HG03175 (cell line): Measurements from ENCODE around the gene ATF5.

Experiments
- ATAC-seq: cut with Tn5 transposase; IDR thresholded peaks from one replicate; pipeline ENCODE4 v1.9.1; 2021; ENCODE audit warnings: mild to moderate bottlenecking, moderate library complexity; ENCODE audit not compliant: unreplicated experiment

ATF5 gene, protein sequence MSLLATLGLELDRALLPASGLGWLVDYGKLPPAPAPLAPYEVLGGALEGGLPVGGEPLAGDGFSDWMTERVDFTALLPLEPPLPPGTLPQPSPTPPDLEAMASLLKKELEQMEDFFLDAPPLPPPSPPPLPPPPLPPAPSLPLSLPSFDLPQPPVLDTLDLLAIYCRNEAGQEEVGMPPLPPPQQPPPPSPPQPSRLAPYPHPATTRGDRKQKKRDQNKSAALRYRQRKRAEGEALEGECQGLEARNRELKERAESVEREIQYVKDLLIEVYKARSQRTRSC

DNA sequence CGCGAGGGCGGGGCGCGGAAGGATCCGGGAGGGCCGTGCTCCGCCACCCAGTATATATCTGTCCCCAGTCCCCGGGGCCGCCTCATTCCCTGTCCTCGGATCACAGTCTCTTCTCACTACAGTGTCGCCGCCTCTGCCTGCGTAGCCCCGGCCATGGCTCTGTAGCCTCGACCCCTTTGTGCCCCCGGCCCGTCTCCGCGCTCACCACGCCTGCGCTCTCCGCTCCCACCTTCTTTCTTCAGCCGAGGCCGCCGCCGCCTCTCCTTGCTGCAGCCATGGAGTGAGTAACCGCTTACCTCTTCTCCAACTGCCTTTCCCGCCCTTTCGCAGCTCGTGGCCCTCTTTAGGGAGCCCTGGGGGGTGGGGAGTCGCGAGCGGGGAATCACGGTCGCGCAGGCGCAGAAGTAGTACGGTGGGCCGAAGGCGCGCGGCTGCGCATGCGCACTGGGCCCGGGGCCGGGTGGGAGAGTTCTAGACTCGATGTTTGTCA, at the start of gene ATF5, which contains the start of gene NUP62:
TSS of gene ATF5 (plus strand) at position 85 of the 490 bp plus-strand sequence. CDS start 1,646 bp downstream, outside the sequence.
TSS of gene NUP62 (minus strand) at position 384 of the 490 bp plus-strand sequence. CDS start 19,697 bp downstream, outside the sequence.
- ATAC-seq, result peak; percentile 66

DNA sequence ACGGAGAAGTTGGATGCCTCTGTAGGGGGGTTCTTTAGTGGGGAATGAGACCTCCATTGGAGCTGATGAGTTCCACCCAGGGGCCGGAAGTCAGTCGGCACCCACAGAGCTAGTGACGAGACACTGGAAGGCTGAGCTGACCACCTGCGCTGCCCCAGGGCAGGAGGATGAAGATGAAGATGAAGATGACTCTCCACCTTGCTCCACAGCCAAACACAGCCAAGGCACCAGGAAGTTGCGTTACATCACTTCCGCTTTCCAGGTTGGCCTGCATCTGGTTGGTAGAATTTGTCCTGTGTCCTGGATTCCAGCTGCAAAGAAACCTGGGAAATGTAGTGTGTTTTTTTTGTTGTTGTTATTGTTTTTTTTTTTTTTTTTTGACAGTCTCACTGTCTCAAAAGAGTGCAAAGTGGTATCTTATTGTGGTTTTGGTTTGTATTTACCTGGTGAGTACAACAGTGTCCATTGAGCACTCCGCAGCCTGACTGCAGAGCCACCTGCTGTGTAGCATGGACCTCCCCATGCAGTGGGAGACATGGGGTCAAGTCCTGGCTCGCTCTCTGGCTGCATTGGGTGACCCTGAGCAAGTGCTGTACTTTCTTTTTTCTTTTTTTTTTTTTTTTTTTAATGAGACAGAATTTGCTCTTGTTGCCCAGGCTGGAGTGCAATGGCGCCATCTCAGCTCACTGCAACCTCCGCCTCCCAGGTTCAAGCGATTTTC, 49.6 kb upstream of the ATF5 start:
- ATAC-seq, result no peak

DNA sequence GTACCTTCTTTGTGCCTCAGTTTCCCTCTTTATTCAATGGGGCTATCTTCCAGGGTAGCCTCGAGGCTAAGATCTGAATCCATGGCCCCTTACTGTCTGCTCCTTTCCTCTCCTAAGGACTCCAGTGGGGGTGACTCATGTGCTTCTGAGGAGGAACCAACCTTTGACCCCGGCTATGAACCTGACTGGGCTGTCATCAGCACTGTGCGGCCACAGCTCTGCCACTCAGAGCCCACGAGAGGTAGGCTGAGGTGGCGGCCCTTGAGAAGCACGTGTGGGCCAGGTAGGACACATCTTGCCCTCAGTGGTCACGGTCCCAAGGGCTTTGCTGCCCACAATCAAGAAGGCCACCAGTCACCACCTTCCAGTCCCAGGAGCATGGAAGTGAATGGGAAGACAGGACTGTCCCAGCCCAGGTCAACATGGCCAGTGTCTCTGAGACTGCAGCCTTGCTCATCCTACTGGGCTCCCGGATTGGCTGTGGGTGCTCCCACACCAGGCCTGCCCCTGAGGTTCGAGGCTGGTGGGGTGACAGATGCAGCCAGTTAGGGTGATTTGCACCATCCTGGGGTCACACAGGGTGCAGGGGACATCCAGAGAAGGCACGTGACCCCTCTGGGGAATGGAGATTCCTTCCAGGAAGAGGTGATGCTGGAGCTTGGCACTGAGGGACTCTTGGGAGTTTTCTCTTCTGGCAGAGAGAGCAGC, 48.7 kb upstream of the ATF5 start:
- ATAC-seq, result no peak

DNA sequence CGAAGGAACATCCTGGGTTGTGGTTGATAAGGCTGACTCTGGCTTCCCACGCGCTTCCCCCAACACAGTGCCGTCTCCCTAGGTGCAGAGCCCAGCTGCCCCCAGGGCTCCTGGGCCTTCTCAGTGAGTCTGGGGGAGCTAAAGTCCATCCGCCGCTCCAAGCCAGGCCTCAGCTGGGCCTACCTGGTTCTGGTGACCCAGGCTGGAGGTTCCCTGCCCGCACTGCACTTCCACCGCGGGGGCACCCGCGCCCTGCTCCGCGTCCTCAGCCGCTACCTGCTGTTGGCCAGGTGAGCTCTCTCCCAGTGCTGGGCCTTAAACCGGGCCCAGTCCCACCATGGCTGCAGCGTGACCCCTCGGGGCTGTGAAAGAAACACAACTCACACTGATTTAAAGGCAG, 47.8 kb upstream of the ATF5 start:
- ATAC-seq, result no peak

DNA sequence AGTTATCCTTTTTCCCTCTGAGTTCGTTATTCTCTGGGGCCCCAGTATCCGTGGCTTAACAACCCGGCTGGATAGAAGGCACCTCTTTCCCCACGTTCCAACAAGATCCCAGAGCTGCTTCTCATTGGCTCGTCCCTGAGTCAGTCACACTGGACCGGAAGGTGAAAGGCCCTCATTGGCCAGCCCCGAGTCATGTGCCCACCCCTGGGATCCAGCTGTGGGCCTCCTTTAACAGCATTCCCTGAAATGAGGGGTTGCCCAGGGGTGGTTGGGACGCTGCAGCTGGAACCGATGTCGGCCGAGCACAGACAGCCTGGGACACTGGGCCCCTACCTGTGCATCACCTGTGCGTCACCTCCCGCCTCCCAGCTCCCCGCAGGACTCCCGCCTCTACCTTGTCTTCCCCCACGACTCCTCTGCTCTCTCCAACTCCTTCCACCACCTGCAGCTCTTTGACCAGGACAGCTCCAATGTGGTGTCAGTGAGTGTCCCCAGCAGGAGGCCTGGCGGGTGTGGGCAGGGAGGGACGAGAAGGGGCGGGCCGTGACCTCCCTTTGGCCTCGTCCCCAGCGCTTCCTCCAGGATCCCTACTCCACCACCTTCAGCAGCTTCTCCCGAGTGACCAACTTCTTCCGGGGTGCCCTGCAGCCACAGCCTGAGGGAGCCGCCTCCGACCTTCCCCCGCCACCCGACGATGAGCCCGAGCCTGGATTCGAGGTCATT, 47.2 kb upstream of the ATF5 start:
- ATAC-seq, result no peak

DNA sequence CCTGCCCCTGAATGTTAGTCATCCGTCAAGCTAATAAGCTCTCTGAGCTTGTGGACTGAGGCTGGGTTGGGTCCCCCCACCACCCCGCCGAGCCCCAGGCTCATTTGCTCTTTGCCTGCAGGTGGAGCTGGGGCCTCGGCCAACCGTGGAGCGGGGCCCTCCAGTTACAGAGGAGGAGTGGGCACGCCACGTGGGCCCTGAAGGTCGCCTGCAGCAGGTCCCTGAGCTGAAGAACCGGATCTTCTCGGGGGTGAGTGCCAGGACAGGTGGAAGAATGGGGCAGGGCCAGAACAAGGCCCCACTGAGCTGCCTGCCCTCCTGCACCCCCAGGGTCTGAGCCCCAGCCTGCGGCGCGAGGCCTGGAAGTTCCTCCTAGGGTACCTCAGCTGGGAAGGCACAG, 46.4 kb upstream of the ATF5 start:
- ATAC-seq, result no peak

DNA sequence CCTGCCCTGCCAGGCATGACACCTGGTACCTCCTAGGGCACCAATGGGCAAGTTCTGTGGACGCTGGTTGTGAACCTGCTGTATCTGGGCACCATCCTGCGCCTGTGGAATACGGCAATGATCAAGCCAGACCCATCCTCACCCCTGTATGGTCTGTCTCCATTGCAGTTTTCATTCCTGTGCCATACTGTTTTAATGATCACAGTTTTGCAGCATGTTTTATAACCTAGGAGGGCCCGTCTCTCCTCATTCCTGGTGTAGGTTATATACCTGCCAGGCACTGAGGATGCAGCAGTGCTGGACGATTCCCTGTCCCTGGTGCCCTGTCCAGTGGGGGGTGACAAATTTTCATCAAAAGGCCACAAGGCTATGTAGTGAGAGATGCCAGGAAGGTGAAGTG, 45.9 kb upstream of the ATF5 start:
- ATAC-seq, result no peak

DNA sequence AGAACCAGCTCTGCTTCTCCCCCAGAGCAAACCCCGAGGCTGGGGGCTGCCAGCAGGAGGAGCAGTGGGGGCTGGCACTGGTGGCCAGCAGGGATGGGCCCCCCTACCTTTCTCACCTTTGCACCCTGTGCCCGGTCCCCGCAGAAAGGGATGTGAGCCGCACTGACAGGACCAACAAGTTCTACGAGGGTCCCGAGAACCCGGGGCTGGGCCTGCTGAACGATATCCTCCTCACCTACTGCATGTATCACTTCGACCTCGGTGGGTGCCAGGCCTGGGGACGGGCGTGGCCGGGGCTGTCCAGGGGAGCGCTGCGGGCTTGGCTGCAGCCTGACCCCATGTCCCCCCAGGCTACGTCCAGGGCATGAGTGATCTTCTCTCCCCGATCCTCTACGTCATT, 44.9 kb upstream of the ATF5 start:
- no peak for ATAC-seq

DNA sequence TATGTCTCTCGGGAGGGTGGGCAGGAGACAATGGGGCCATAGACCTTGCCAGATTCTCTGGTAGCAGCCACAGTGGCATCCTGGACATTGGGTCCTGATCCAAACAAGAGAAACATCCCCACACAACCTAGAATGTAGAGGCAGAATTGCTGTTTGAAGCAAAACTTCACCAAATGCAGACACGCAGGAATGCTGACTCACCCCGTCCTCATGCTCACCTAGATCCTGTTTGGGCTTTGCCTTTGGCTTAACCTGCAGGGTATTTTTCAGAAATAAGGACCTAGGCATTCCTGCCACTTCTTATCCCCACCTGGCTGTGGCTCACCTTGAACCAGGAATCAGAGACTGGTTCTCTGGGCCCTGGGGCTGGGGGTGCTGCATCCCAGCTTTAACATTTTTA, 44.2 kb upstream of the ATF5 start:
- no peak for ATAC-seq

DNA sequence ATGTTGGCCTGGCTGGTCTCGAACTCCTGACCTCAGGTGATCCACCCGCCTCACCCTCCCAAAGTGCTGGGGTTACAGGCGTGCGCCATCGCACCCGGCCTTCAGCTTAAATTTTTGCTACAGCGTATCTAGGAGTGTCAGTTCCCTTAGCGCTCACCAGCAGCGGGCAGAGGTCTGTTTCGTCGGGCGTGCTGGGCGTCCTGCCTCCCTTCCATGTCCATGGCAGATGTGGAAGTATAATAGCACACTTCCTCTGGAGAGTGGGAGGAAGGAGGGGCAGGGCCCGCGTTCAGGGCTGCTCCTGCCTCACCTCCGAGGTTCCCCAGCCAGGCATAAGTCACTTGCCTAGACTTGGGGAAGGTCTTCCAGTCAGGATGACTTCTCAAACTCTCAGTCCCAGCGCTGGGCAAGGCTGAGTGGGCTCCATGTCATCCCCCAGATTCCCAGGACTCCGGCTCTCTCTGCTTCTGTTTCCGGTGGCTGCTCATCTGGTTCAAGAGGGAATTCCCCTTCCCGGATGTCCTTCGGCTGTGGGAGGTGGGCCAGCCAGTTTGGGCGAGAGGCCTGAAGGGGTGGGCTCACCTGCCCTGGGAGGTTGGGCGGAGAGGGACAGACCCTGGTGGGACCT, 41.9 kb upstream of the ATF5 start:
- ATAC-seq, result no peak

DNA sequence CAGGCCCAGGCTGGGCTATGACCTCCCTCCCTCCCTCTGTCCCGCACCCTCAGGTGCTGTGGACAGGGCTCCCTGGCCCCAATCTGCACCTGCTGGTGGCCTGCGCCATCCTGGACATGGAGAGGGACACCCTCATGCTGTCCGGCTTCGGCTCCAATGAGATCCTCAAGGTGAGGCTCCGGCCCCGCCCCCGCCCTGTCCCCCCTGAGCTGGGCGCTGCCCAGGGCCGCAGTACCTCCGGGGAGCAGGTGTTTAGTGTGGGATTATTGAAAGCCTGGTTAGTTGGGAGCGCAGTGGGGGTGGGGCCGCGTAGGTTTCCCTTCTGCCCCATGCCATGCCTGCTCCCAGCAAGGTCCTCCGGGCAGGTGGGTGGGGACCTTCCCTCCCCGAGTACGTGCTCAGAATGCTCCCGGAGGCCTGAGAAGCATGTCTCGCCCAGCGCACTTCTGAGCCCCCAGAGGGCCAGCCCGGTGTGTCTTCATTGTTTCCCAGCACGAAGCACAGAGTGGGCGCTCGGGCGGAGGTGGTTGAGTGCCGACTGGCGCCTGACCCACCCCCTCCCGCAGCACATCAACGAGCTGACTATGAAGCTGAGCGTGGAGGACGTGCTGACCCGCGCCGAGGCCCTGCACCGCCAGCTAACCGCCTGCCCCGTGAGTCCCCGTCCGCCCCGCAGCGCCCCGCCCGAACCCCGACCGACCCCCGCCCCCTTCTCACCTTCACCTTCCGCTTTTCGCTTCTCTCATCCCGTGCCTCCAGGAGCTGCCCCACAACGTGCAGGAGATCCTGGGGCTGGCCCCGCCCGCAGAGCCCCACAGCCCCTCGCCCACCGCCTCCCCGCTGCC, 41.1 kb upstream of the ATF5 start:
- no peak for ATAC-seq

DNA sequence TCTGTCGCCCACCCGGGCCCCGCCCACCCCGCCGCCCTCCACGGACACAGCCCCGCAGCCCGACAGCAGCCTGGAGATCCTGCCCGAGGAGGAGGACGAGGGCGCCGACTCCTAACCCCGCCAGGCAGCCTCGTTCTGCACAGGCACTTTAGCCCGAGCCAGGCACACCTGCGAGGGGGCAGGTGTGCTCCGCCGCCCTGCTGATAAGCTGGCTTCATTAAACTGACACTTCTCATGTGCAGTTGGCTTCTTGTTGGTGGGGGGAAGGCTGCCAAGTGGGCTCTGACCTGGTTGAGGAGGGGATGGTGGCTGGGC, 40.5 kb upstream of the ATF5 start:
- no peak for ATAC-seq

DNA sequence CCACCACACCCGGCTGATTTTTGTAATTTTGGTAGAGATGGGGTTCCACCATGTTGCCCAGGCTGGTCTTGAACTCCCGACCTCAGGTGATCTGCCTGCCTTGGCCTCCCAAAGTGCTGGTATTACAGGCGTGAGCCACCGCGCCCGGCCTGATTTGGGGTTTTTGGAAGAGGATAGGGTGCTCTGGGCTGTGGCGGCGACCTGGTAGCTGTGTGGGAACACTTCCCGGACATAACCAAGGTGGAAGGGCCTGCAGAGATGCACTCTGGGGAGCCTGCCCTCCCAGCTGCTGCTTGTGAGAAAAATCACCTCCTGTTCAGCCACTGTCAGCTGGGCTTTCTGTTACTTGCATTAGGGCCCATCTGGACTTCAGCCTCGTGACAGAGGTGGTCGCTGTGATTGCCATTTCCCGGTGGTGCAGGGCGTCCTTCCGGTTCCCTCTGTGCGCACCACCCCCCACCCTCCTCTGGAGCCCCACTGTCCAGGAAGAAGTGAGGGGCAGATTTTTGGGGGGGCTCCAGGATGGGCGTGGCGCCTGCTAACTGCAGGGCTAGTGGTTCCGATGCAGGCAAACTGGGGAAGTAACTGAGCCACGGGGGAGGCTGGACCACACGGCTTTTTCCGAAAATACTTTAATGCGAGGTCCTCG, 39.8 kb upstream of the ATF5 start:
- ATAC-seq, result no peak

DNA sequence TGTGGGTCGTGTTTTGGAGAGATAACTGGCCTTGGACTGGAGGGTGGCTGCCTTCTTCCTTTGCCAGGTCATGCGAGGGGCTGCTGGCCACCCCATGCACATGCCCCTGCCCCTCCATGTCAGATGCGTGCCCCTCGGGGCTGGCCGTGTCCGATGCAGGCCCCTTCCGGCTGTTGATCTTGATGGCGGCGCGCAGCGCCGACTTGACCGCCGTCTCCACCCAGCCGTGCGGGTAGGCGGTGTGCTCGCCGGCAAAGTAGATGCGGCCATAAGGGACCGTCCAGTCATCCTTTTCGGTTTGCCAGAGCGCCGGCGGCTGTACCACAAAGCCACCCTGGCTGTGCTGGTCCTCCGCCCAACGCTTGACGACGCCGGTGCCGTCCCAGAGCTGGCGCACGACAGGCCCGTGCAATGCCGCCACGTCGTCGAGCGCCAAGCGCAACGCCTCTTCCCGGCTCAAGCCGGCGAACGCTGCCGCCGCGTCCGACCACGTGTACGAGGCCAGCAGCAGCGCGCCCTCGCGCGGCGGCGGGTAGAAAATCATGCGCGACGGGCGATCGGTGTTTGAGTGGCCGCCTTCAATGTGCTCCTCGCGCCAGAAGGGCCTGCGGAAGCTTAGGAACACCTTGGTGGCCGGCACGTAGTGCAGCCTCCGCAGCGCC, 39.2 kb upstream of the ATF5 start:
- no peak for ATAC-seq

DNA sequence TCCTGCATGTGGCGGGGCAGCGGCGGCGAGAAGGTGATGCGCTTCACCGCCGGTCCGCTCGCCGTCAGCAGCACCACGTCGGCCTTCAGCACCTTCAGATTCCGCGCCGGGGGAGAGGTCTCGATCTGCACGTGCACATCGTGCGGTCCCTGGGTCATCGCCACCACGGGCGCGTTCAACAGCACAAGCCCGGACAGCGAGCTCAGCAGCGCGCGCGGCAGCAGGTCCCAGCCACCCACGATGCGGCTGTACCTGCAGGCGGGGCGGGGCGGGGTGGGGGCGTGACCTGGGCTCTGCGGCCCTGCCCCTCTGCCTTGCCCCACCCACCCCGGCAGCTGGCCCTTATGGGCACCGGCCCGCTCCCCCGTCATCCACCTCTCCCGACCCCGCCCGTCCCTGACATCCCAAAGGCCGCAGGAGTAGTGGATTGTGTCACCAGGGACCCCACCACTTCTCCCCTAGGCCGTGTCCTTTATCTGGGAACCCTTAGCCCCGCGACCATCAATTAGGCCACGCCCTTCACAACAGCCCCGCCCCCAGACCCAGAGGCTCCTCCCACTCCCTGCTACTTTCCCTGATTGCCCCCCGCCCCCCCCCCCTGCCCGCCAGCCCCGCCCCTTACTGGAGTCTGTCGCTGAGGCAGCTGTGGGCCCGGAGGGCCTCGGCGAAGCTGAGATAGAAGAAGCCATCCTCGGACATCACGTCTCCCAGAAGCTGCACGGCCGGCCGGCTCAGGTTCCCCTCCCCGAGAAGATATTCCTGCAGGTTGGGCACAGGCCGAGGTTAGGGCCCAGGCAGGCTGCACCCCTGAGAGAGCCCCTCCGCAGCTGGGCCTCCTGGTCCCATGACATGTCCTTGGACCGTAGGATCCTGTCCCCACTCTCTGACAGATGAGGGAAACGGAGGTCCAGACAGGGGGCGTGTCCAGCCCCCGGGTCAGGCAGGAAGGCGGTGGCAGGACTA, 38.4 kb upstream of the ATF5 start:
- no peak for ATAC-seq

DNA sequence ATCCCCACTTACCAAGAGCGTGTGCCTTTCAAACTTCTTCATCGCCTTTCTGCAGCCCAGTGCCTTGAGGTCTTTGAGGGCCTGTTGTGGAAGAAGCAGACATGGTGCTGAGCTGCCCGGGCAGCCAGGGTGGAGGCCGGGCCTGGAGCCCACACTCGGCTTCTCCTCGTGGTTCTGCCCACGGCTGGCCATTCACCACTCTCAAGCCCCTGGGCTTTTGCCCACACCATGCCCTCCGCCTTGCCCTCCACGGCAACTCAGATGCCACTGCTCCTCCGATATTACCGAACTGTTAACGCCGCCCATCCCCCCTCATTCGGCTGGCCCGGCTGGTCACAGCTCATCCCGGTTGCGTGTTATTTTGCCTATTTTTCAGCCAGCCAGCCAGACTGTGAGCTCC, 37.6 kb upstream of the ATF5 start:
- no peak for ATAC-seq

DNA sequence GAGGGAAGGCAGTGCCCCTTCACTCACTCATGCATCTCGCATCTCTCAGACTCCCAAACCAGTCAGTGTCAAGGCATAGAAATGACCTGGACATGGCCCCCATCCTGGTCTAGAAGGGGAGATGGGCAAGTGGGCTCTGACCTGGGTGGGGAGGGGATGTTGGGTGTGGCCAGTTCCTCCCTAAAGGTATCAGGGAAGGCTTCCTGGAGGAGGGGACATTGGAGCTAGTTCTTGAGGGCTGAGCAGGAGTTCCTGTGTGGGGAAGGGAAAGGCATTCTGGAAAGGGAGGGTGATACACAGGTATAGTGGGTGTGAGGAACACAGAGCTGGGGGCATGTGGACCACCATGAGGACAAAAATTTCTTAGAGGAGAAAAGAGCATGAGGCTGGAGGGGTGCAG, 36.3 kb upstream of the ATF5 start:
- no peak for ATAC-seq
